ENCODE results near the gene RAPGEF4. TPM values are rescaled to one million over a fixed set of nuclear protein-coding genes. Genes with fewer than 3 reads are reported as not detected.

RAPGEF4 gene
- total and polyA plus RNA-seq, 2 donors (not counting 1 experiment from before 2014, with no cell fraction given) = 0.22 to 0.30 TPM

DNA sequence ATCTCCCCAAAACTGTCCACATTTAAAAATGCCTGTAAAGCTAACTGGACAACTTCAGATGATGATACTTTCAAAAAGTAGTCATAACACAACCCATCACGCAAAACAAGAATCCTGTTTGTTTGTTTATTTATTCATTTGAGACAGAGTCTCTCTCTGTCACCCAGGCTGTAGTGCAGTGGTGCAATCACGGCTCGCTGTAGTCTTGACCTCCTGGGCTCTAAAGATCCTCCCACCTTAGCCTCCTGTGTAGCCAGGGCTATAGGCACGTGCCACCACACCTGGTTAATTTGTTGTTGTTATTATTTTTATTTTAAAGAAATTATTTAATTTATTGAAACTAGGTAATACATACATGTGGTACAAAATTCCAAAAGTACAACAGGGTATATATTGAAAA, 94.8 kb downstream of the RAPGEF4 start:
- no CpG with 5 or more reads among the region's 4 CpGs for WGBS (ENCODE audit: insufficient coverage)
- CTCF ChIA-PET = no interaction called here

DNA sequence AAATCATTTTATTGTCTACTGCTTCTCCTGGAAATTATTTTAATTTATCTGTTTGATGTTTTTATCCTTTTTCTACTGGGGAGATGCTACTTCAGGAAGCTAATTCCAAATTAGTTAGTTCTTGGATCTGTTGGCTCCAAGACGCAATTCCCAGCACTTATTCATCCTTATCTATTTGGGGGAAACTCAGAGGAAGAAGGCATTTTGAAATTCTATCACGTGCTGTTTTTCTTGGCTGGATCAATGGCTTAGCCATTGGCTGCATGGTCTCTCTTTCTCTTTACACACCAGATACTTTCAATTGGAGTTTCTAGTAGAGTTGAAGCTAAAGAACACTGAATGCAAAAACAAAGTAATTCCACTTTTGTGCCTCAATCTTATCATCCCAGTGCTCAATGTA, 98.3 kb downstream of the RAPGEF4 start:
- Histone ChIP-seq H3K9ac (ENCODE audit: low read length) (no peak overlapping the region), H3K9me3 (ENCODE audit: control extremely low read depth in 1 of 3, control insufficient read depth in 2 of 3, insufficient read depth in 1 of 3, low read length in 2 of 3) (no peaks in the 10 kb centered on the region), H3K79me2 (ENCODE audit: control insufficient read depth, insufficient read depth, low read length) (no peaks in the 10 kb centered on the region), H2AFZ (ENCODE audit: insufficient read depth, low read depth, low read length, poor library complexity, severe bottlenecking) (no peak overlapping the region), H3K4me2 (replicated peaks; ENCODE audit: low read depth, low read length, poor library complexity, severe bottlenecking) (no peak overlapping the region), H3K27me3 (replicated peaks in 1 of 4; ENCODE audit: control extremely low read depth in 1 of 4, control insufficient read depth in 3 of 4, insufficient read depth in 4 of 4, low read length in 3 of 4) (peaks cover 0 to 2% (median 0%) of the 10 kb centered on the region in 4 experiments), H3K27ac (ENCODE audit: low read length in 2 of 2) (no peak overlapping the region), H3K36me3 (replicated peaks in 1 of 2; ENCODE audit: control extremely low read depth in 1 of 2, control insufficient read depth in 1 of 2, extremely low read depth in 1 of 2, insufficient read depth in 2 of 2, low read length in 1 of 2) (no peaks in the 10 kb centered on the region), H3K4me3 (ENCODE audit: control extremely low read depth in 1 of 5, extremely low read depth in 1 of 5, insufficient read depth in 1 of 5, low read depth in 2 of 5, low read length in 4 of 5) (no peak overlapping the region), H4K20me1 (ENCODE audit: control insufficient read depth, insufficient read depth, low read length, poor library complexity, severe bottlenecking) (no peaks in the 10 kb centered on the region), H3K4me1 (ENCODE audit: control insufficient read depth in 2 of 2, insufficient read depth in 2 of 2, low read length in 2 of 2) (no peaks in the 10 kb centered on the region)
- H3K4me1 Mint-ChIP-seq = no peaks in the 10 kb centered on the region
- ATAC-seq (ENCODE audit: low read depth) (no peak), DNase-seq (no peak)
- peaks cover 13% of the 10 kb centered on the region for H3K27me3 Mint-ChIP-seq
- H3K27ac Mint-ChIP-seq = no peak overlapping the region
- intact Hi-C loops (cut with micrococcal nuclease) = no loop called here
- no peak for TF ChIP-seq EZH2 (IDR thresholded peaks at IDR 0.05; ENCODE audit: borderline replicate concordance, insufficient read depth, low read depth, low read length, poor library complexity, severe bottlenecking)
- TF ChIP-seq, protein P1, sequence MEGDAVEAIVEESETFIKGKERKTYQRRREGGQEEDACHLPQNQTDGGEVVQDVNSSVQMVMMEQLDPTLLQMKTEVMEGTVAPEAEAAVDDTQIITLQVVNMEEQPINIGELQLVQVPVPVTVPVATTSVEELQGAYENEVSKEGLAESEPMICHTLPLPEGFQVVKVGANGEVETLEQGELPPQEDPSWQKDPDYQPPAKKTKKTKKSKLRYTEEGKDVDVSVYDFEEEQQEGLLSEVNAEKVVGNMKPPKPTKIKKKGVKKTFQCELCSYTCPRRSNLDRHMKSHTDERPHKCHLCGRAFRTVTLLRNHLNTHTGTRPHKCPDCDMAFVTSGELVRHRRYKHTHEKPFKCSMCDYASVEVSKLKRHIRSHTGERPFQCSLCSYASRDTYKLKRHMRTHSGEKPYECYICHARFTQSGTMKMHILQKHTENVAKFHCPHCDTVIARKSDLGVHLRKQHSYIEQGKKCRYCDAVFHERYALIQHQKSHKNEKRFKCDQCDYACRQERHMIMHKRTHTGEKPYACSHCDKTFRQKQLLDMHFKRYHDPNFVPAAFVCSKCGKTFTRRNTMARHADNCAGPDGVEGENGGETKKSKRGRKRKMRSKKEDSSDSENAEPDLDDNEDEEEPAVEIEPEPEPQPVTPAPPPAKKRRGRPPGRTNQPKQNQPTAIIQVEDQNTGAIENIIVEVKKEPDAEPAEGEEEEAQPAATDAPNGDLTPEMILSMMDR (IDR thresholded peaks at IDR 0.05) = no peak
- ChIA-PET CTCF (no interaction called here), POLR2A (no interaction called here)
- H3K4me3 Mint-ChIP-seq = no peak overlapping the region
- H3K9me3 Mint-ChIP-seq (ENCODE audit: insufficient read depth) = no peaks in the 10 kb centered on the region
- WGBS (ENCODE audit: insufficient coverage) = no CpG with 5 or more reads among the region's 2 CpGs

More for the DNA sequence above, 94.8 kb downstream of the RAPGEF4 start:
- no peak overlapping the region for H3K4me3 ChIP-seq (ENCODE audit: control extremely low read depth in 1 of 5, extremely low read depth in 1 of 5, insufficient read depth in 1 of 5, low read depth in 2 of 5, low read length in 4 of 5)
- no peaks in the 10 kb centered on the region for H3K4me1 Mint-ChIP-seq
- H3K4me2 ChIP-seq (replicated peaks; ENCODE audit: low read depth, low read length, poor library complexity, severe bottlenecking) = no peak overlapping the region
- no peak overlapping the region for H3K27ac Mint-ChIP-seq
- no peaks in the 10 kb centered on the region for H4K20me1 ChIP-seq (ENCODE audit: control insufficient read depth, insufficient read depth, low read length, poor library complexity, severe bottlenecking)
- no peaks in the 10 kb centered on the region for H3K9me3 Mint-ChIP-seq (ENCODE audit: insufficient read depth)
- DNase-seq (no peak), ATAC-seq (ENCODE audit: low read depth) (no peak)
- no peaks in the 10 kb centered on the region for H3K79me2 ChIP-seq (ENCODE audit: control insufficient read depth, insufficient read depth, low read length)
- no peaks in the 10 kb centered on the region for H3K27me3 ChIP-seq (replicated peaks in 1 of 4; ENCODE audit: control extremely low read depth in 1 of 4, control insufficient read depth in 3 of 4, insufficient read depth in 4 of 4, low read length in 3 of 4)
- H3K4me1 ChIP-seq (ENCODE audit: control insufficient read depth in 2 of 2, insufficient read depth in 2 of 2, low read length in 2 of 2) = no peaks in the 10 kb centered on the region
- H3K27ac ChIP-seq (ENCODE audit: low read length in 2 of 2) = no peak overlapping the region
- peaks cover 8% of the 10 kb centered on the region for H3K27me3 Mint-ChIP-seq
- intact Hi-C loops (cut with micrococcal nuclease) = no loop called here
- POLR2A ChIA-PET = no interaction called here
- no peak overlapping the region for H3K4me3 Mint-ChIP-seq
- TF ChIP-seq EZH2 (IDR thresholded peaks at IDR 0.05; ENCODE audit: borderline replicate concordance, insufficient read depth, low read depth, low read length, poor library complexity, severe bottlenecking) = no peak
- TF ChIP-seq, protein P1 (IDR thresholded peaks at IDR 0.05) = no peak
- H2AFZ ChIP-seq (ENCODE audit: insufficient read depth, low read depth, low read length, poor library complexity, severe bottlenecking) = no peak overlapping the region
- no peaks in the 10 kb centered on the region for H3K9me3 ChIP-seq (ENCODE audit: control extremely low read depth in 1 of 3, control insufficient read depth in 2 of 3, insufficient read depth in 1 of 3, low read length in 2 of 3)
- no peak overlapping the region for H3K9ac ChIP-seq (ENCODE audit: low read length)
- H3K36me3 ChIP-seq (replicated peaks in 1 of 2; ENCODE audit: control extremely low read depth in 1 of 2, control insufficient read depth in 1 of 2, extremely low read depth in 1 of 2, insufficient read depth in 2 of 2, low read length in 1 of 2) = no peaks in the 10 kb centered on the region

All from B cell (primary cell).